HCT116 (cell line): Measurements from ENCODE around the gene TNFRSF18. TPM values are rescaled to one million over a fixed set of nuclear protein-coding genes. Genes with fewer than 3 reads are reported as not detected.
A peak's percentile ranks its signal among the peaks of the same experiment; 100 is the strongest.

Experiments
- ATAC-seq: fragments of 200-7000 bp; cut with Tn5 transposase; 2 replicates; pipeline ENCODE4 v1.9.1; 2020; ENCODE audit warnings: mild to moderate bottlenecking, moderate library complexity
- BruUV-seq: library from RNA; stranded (reverse); fragments of 400-500 nt; replicated peaks from 2 replicates; lab custom pipeline; 2021; lab: Mats Ljungman, UMichigan
- CTCF ChIA-PET: fragments of 300-600 bp; sonication (Branson Sonifier 250); formaldehyde crosslinking; loops from one replicate; lab custom pipeline; 2021; ENCODE audit warnings: antibody characterized with exemption; lab: Charles Lee
- POLR2A ChIA-PET: fragments of 300-600, 350-600 bp; sonication (Branson Sonifier 250); formaldehyde crosslinking; loops from one replicate; lab custom pipeline; 2021; ENCODE audit warnings: antibody characterized with exemption; lab: Charles Lee
- RAD21 ChIA-PET, 2 experiments: fragments of 300-600 bp; sonication (Branson Sonifier 250); formaldehyde crosslinking; loops; one replicate each; lab custom pipeline; 2023; ENCODE audit warnings: low total read pairs in 2 of 2; ENCODE audit not compliant: uncharacterized antibody in 2 of 2, unreplicated experiment in 2 of 2, low non-redundant PET in 1 of 2; lab: Charles Lee
- DNase-seq: peaks from one replicate; pipeline ENCODE4 v3.0.0-alpha.2; 2010; ENCODE audit warnings: low read depth, low spot score
- H2AFZ ChIP-seq: fragments of 200-600 bp; shearing (Covaris generic), sonication (generic); 2 replicates; pipeline ENCODE4 v1.6.1; 2017; ENCODE audit warnings: low read depth, mixed run types, mixed read lengths, antibody characterized with exemption, low read length; ENCODE audit not compliant: poor library complexity, severe bottlenecking
- H3K27ac ChIP-seq: 2 replicates; pipeline ENCODE4 v1.5.1; 2012; ENCODE audit warnings: low read depth, low read length
- H3K27me3 ChIP-seq: fragments of 200-600 bp; sonication (generic); 2 replicates; pipeline ENCODE4 v1.6.1; 2016; ENCODE audit warnings: mixed run types, low read length, mixed read lengths; ENCODE audit not compliant: insufficient read depth
- H3K36me3 ChIP-seq, 2 experiments: fragments of 200-500 bp in 1 of 2; fragments of 200-600 bp in 1 of 2; sonication (Bioruptor generic) in 1 of 2; sonication (generic) in 1 of 2; 2 replicates each; pipeline versions ENCODE4 v1.5.1 to v1.6.1; 2014 to 2016; ENCODE audit warnings: low read length in 2 of 2, inconsistent platforms in 1 of 2, mixed read lengths in 1 of 2, mixed run types in 1 of 2; ENCODE audit not compliant: insufficient read depth in 2 of 2, control insufficient read depth in 1 of 2
- H3K4me1 ChIP-seq, 2 experiments: fragments of 200-600 bp in 1 of 2; sonication (generic) in 1 of 2; 2 replicates each; pipeline versions ENCODE4 v1.5.1 to v1.6.1; 2012 to 2017; ENCODE audit warnings: low read length in 2 of 2, inconsistent platforms in 1 of 2, mild to moderate bottlenecking in 1 of 2, mixed read lengths in 1 of 2, mixed run types in 1 of 2, moderate library complexity in 1 of 2; ENCODE audit not compliant: insufficient read depth in 2 of 2, control insufficient read depth in 1 of 2
- H3K4me2 ChIP-seq: fragments of 200-600 bp; sonication (generic); 2 replicates; pipeline ENCODE4 v1.6.1; 2017; ENCODE audit warnings: mixed run types, low read length, mixed read lengths
- H3K4me3 ChIP-seq, 2 experiments: fragments of 200-600 bp in 1 of 2; sonication (generic) in 1 of 2; replicated peaks in 1 of 2; 2 replicates each; pipeline ENCODE4 v1.5.1; 2011 to 2016; ENCODE audit warnings: low read length in 2 of 2, control low read depth in 1 of 2, low read depth in 1 of 2, mild to moderate bottlenecking in 1 of 2, mixed read lengths in 1 of 2, mixed run types in 1 of 2
- H3K79me2 ChIP-seq: fragments of 200-600 bp; sonication (generic); 2 replicates; pipeline ENCODE4 v1.6.1; 2017; ENCODE audit warnings: mild to moderate bottlenecking, mixed run types, low read length, moderate library complexity, mixed read lengths; ENCODE audit not compliant: insufficient read depth
- H3K9ac ChIP-seq: fragments of 200-600 bp; sonication (generic); 2 replicates; pipeline ENCODE4 v1.6.1; 2016; ENCODE audit warnings: low read length, mixed read lengths
- H3K9me2 ChIP-seq: fragments of 200-600 bp; sonication (generic), shearing (Covaris generic); 2 replicates; pipeline ENCODE4 v1.6.1; 2017; ENCODE audit warnings: mixed run types, mild to moderate bottlenecking, moderate library complexity; ENCODE audit not compliant: insufficient read depth
- H3K9me3 ChIP-seq, 2 experiments: fragments of 200-500 bp in 1 of 2; fragments of 200-600 bp in 1 of 2; sonication (Bioruptor generic) in 1 of 2; sonication (generic) in 1 of 2; 2 replicates each; pipeline ENCODE4 v1.6.1; 2014 to 2017; ENCODE audit warnings: low read length in 2 of 2, mixed read lengths in 2 of 2, inconsistent platforms in 1 of 2, low read depth in 1 of 2, mild to moderate bottlenecking in 1 of 2, mixed run types in 1 of 2, moderate library complexity in 1 of 2; ENCODE audit not compliant: control insufficient read depth in 1 of 2, insufficient read depth in 1 of 2
- H4K20me1 ChIP-seq: fragments of 200-600 bp; sonication (generic), shearing (Covaris generic); 2 replicates; pipeline ENCODE4 v1.6.1; 2017; ENCODE audit warnings: mixed run types, mild to moderate bottlenecking, moderate library complexity; ENCODE audit not compliant: insufficient read depth
- CBX3 ChIP-seq: IDR thresholded peaks from 2 replicates; pipeline ENCODE4 v1.6.1; 2012; ENCODE audit warnings: low read depth
- CEBPB ChIP-seq: IDR thresholded peaks from 2 replicates; pipeline ENCODE4 v1.6.1; 2012; ENCODE audit warnings: low read depth
- ELF1 ChIP-seq: IDR thresholded peaks from 2 replicates; pipeline ENCODE4 v1.6.1; 2012; ENCODE audit warnings: low read depth, borderline replicate concordance
- EZH2phosphoT487 ChIP-seq: fragments of 200-600 bp; IDR thresholded peaks from 2 replicates; pipeline ENCODE4 v1.6.1; 2018; ENCODE audit warnings: antibody characterized with exemption, borderline replicate concordance
- FOSL1 ChIP-seq: IDR thresholded peaks from 2 replicates; pipeline ENCODE4 v1.6.1; 2012; ENCODE audit warnings: low read depth
- JUND ChIP-seq: IDR thresholded peaks from 2 replicates; pipeline ENCODE4 v1.6.1; 2012
- MAX ChIP-seq: IDR thresholded peaks from 2 replicates; pipeline ENCODE4 v1.6.1; 2012
- POLR2AphosphoS5 ChIP-seq: IDR thresholded peaks from 2 replicates; pipeline ENCODE4 v1.6.1; 2011; ENCODE audit warnings: mild to moderate bottlenecking, low read depth, low read length, moderate library complexity
- YY1 ChIP-seq: IDR thresholded peaks from 2 replicates; pipeline ENCODE4 v1.6.1; 2011; ENCODE audit warnings: low read length, low read depth, moderate library complexity, mild to moderate bottlenecking; ENCODE audit not compliant: insufficient replicate concordance; ENCODE audit errors: extremely low read depth
- ZFX ChIP-seq: fragments of 450-650 bp; IDR thresholded peaks from 2 replicates; pipeline ENCODE4 v1.6.1; 2017
- ZNF274 ChIP-seq: fragments of 200-500 bp; sonication (Bioruptor generic); IDR thresholded peaks from 2 replicates; pipeline ENCODE4 v1.6.1; 2014; ENCODE audit warnings: mild to moderate bottlenecking, low read depth, low read length, inconsistent platforms
- intact Hi-C: fragments of 100-400 bp; cut with micrococcal nuclease; formaldehyde crosslinking; loops from 2 replicates; pipeline ENCODE4 v1.10.0; 2022
- total RNA-seq: library from RNA; stranded (reverse); gene quantifications from one replicate; pipeline ENCODE4 v1.2.1, GENCODE V29; 2021; ENCODE audit not compliant: unreplicated experiment
- TF ChIP-seq, protein P1 (sequence below): IDR thresholded peaks from 2 replicates; pipeline ENCODE4 v1.6.1; 2012

TNFRSF18 gene
- total RNA-seq, 1 experiment from 2014 or later = 56.2 TPM

DNA sequence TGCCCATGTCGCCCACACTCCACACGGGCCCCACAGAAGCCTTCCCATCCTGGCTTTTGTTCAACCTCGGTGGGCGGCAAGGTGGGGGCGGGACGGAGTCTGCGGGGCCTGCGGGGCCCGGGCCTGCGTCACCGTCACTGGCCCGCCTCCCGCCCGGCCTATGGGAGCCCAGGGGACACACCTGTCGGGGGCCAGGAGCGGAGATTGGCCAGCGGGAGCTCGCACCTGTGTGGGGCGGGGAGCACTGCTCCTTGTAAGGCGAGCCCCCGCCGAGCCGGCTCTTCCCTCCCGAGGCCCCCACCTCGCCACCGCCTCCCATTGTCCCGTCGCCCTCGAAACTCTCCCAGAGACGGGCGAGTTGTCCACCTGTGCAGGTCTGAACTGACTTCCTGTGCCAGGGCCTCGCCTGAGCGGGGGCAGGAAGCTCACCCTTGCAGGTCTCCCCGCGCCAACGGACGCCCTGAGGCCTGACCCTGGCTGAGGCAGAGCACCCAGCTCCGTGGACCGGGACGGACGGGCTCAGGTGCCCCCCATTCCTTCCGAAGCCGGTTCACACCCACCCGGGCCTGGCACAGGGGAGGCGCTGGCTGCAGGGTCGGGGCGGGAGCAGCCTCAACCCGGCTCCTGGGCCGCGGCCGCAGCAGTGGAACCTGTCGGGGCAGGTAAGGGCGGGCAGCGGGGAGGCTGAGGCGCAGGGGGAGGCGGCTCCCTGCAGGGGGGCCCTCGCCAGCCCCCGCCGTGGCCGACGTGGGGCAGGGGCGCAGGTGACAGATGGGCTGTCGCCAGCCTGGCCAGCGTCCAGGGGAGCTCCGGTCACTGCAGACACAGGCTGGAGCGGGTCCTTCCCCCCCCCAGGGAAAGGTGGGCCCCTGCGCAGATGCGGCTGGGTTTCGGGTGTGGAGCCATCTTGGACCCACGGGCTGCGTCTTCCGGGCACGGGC lies 43.5 kb downstream of the TNFRSF18 start:
- H3K4me2 ChIP-seq = peak overlapping the region; percentile 93
- ATAC-seq = peak; percentile 82
- CTCF ChIA-PET = no interaction called here
- H2AFZ ChIP-seq = no peak overlapping the region
- intact Hi-C loops = loop anchor here (5.0 kb wide), 1 partner anchor 44 kb away; the partner anchor contains the start of gene TNFRSF18
- H3K36me3 ChIP-seq = no peaks in the 10 kb centered on the region
- H3K4me3 ChIP-seq = peak overlapping the region; percentile 88 to 97
- H3K4me1 ChIP-seq = peaks cover 24 to 50% of the 10 kb centered on the region in 2 experiments
- no peaks in the 10 kb centered on the region for H3K27me3 ChIP-seq
- DNase-seq = peak; percentile 83
- peak overlapping the region; percentile 98 for H3K27ac ChIP-seq
- TF ChIP-seq ZFX (peak; percentile 51), POLR2AphosphoS5 (peak; percentile 99), YY1 (peak; percentile 62), EZH2phosphoT487 (no peak)
- H3K9me3 ChIP-seq = no peaks in the 10 kb centered on the region
- H3K79me2 ChIP-seq = peaks cover 50% of the 10 kb centered on the region
- no TSS peak for BruUV-seq
- no peaks in the 10 kb centered on the region for H4K20me1 ChIP-seq
- RAD21 ChIA-PET = no interaction called here
- POLR2A ChIA-PET = interaction anchor here (0.6 to 1.7 kb wide), 8 partner anchors 9 to 156 kb away, joined by 3 to 5 read pairs (median 4); partner anchors contain the start of gene RNF223
- H3K9ac ChIP-seq = peak overlapping the region; percentile 96
- no peaks in the 10 kb centered on the region for H3K9me2 ChIP-seq

GRCh38 chr1:1161683-1162079 lies 44.7 kb downstream of the TNFRSF18 start:
- H2AFZ ChIP-seq = no peak overlapping the region
- DNase-seq (no peak), ATAC-seq (no peak)
- ChIA-PET RAD21 (no interaction called here), CTCF (no interaction called here), POLR2A (interaction anchor here (1.3 kb wide), 1 partner anchor 147 kb away, joined by 5 read pairs; no protein-coding TSS in a partner anchor)
- TF ChIP-seq ZFX (no peak), JUND (no peak), ZNF274 (no peak), CEBPB (no peak), FOSL1 (no peak), MAX (no peak), ELF1 (no peak), CBX3 (no peak)
- TF ChIP-seq, protein P1, sequence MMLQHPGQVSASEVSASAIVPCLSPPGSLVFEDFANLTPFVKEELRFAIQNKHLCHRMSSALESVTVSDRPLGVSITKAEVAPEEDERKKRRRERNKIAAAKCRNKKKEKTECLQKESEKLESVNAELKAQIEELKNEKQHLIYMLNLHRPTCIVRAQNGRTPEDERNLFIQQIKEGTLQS = no peak
- H3K4me1 ChIP-seq = peaks cover 26 to 59% of the 10 kb centered on the region in 2 experiments
- no peaks in the 10 kb centered on the region for H4K20me1 ChIP-seq
- no peaks in the 10 kb centered on the region for H3K27me3 ChIP-seq
- peak overlapping the region; percentile 96; the same call in 1 of the 2 replicates for H3K9ac ChIP-seq
- no peak overlapping the region for H3K4me3 ChIP-seq
- H3K9me2 ChIP-seq = no peaks in the 10 kb centered on the region
- H3K27ac ChIP-seq = peak overlapping the region; percentile 67; the same call in 1 of the 2 replicates
- peaks cover 38% of the 10 kb centered on the region for H3K79me2 ChIP-seq
- H3K9me3 ChIP-seq = no peaks in the 10 kb centered on the region
- H3K36me3 ChIP-seq = no peaks in the 10 kb centered on the region
- intact Hi-C loops = loop anchor here (5.0 kb wide), 1 partner anchor 46 kb away; the partner anchor contains the start of gene TNFRSF18
- no TSS peak for BruUV-seq
- H3K4me2 ChIP-seq = peak overlapping the region; percentile 93
